Measurements from ENCODE around the gene LRG1.

The LRG1 gene

GRCh38 chr19:4557971-4558941, 18.4 kb upstream of the LRG1 start:
- TF ChIP-seq TCF12 (IDR thresholded peaks at IDR 0.05; ENCODE audit: low read depth) (no peak), ZBTB7A (IDR thresholded peaks at IDR 0.05; ENCODE audit: low read depth) (0 out of 2 replicates have a peak, but pooled peaks have one; percentile 15), YY1 (IDR thresholded peaks at IDR 0.05; ENCODE audit: low read depth) (no peak), EGR1 (IDR thresholded peaks at IDR 0.05) (no peak), CEBPB (IDR thresholded peaks at IDR 0.05) (no peak), TAF1 (IDR thresholded peaks at IDR 0.05; ENCODE audit: low read depth) (no peak), RAD21 (IDR thresholded peaks at IDR 0.05; ENCODE audit: low read depth) (peak; percentile 59), FOXM1 (IDR thresholded peaks at IDR 0.05; ENCODE audit: borderline replicate concordance, low read depth) (no peak), NFIC (IDR thresholded peaks at IDR 0.05) (no peak), TEAD4 (IDR thresholded peaks at IDR 0.05) (peak; percentile 10; the same call in 1 of the 2 replicates), USF1 (IDR thresholded peaks at IDR 0.05) (no peak), EP300 (IDR thresholded peaks at IDR 0.05; ENCODE audit: borderline replicate concordance) (no peak), CREB1 (IDR thresholded peaks at IDR 0.05; ENCODE audit: low read depth) (no peak)
- TF ChIP-seq, protein P1, sequence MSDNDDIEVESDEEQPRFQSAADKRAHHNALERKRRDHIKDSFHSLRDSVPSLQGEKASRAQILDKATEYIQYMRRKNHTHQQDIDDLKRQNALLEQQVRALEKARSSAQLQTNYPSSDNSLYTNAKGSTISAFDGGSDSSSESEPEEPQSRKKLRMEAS (IDR thresholded peaks at IDR 0.05) = no peak
- TF ChIP-seq, protein P2, sequence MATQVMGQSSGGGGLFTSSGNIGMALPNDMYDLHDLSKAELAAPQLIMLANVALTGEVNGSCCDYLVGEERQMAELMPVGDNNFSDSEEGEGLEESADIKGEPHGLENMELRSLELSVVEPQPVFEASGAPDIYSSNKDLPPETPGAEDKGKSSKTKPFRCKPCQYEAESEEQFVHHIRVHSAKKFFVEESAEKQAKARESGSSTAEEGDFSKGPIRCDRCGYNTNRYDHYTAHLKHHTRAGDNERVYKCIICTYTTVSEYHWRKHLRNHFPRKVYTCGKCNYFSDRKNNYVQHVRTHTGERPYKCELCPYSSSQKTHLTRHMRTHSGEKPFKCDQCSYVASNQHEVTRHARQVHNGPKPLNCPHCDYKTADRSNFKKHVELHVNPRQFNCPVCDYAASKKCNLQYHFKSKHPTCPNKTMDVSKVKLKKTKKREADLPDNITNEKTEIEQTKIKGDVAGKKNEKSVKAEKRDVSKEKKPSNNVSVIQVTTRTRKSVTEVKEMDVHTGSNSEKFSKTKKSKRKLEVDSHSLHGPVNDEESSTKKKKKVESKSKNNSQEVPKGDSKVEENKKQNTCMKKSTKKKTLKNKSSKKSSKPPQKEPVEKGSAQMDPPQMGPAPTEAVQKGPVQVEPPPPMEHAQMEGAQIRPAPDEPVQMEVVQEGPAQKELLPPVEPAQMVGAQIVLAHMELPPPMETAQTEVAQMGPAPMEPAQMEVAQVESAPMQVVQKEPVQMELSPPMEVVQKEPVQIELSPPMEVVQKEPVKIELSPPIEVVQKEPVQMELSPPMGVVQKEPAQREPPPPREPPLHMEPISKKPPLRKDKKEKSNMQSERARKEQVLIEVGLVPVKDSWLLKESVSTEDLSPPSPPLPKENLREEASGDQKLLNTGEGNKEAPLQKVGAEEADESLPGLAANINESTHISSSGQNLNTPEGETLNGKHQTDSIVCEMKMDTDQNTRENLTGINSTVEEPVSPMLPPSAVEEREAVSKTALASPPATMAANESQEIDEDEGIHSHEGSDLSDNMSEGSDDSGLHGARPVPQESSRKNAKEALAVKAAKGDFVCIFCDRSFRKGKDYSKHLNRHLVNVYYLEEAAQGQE (IDR thresholded peaks at IDR 0.05; ENCODE audit: low read depth) = no peak

DNA sequence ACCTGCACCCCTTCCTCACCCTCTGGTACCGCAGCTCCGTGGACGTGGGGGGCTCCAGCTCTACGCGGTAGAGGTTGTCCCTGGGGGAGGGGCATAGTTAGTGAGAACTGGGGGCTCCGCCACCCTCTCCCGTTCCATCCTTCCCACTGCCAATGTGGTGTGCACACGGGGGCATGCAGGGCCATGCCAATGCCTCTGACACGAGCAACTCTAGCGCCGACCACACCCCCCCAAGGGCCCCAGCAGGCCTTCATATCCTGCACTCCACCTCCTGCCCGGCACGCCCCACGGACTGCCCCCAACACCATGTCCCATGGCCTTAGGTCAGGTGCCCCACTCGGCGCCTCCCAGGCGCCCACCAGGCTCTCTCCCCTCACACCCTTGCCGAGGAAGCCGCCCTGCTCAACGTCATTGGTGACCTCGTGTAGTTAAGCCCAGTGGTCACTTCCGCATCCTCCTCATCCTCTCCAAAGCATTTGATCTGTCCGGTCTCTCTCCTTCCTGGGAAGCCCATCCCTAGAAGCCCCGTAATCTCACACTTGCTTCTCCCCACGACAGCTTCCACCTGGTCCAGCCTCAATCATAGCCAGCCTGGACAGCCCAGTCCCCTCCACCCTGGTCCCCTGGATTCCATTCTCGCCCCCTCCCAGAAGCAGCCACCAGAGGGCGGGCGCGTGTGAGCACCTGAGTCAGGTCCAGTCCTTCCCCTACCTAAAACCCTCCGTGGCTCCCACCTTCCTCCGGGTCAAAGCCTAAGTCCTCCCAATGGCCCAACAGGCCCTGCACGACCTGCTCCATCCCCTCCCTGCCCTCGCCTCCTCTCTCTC, 17.5 kb upstream of the LRG1 start:
- no peak for TF ChIP-seq CEBPB (IDR thresholded peaks at IDR 0.05)
- peak; percentile 40; the same call in 1 of the 2 replicates for TF ChIP-seq RAD21 (IDR thresholded peaks at IDR 0.05; ENCODE audit: low read depth)
- TF ChIP-seq ZBTB7A (IDR thresholded peaks at IDR 0.05; ENCODE audit: low read depth) = peak; percentile 60; the same call in 1 of the 2 replicates
- no peak for TF ChIP-seq NFIC (IDR thresholded peaks at IDR 0.05)

GRCh38 chr19:4556597-4557127, 16.8 kb upstream of the LRG1 start:
- TF ChIP-seq USF1 (IDR thresholded peaks at IDR 0.05) (no peak), ZBTB7A (IDR thresholded peaks at IDR 0.05; ENCODE audit: low read depth) (no peak), TEAD4 (IDR thresholded peaks at IDR 0.05) (no peak), EGR1 (IDR thresholded peaks at IDR 0.05) (no peak), YY1 (IDR thresholded peaks at IDR 0.05; ENCODE audit: low read depth) (no peak)
- TF ChIP-seq, protein P1 (IDR thresholded peaks at IDR 0.05) = no peak

DNA sequence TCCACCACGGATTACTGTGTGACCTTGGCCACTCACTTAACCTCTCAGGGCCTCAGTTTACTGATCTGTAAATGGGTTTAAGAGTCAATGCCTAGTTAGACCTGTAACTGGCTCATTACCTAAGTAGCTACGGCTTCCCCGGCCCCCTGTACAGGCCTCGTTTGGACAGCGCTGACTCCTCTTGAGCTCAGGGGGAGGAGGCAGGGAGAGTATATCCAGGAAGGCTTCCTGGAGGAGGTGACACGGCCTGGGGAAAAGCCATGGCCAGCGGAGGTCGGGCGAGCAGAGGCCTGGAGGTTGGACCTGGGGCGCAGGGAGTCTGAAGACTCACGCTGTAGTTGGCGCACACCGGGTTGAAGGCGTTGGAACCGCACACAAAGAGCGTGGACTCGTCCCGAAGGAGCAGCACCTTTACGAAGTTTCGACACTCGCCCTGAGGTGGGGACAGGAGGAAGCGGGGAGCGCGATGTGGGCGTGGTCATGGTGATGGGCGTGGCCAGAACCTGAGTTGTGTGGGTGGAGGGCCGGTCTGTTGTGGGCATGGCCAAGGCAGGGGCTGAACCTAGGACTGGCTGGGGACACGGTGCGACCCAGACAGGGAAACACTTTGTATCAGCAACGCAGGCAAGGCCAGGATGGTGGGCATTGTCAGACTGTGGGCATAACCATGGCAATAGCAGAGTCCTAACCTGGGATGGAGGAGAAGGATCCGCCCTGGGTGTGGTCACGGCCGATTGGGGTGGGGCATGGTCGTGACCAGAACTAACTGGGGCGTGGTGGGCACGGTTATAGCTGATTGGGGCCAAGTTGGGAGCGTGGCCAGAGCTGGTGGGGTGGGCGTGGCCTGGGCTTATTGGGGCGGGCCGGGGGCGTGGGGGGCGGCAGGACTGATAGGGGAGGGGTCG, 16.1 kb upstream of the LRG1 start:
- no peak; the same call in 1 of the 2 replicates for TF ChIP-seq CEBPB (IDR thresholded peaks at IDR 0.05)
- TF ChIP-seq FOXM1 (IDR thresholded peaks at IDR 0.05; ENCODE audit: borderline replicate concordance, low read depth) = no peak
- no peak for TF ChIP-seq TAF1 (IDR thresholded peaks at IDR 0.05; ENCODE audit: low read depth)
- no peak for TF ChIP-seq CREB1 (IDR thresholded peaks at IDR 0.05; ENCODE audit: low read depth)
- no peak for TF ChIP-seq EP300 (IDR thresholded peaks at IDR 0.05; ENCODE audit: borderline replicate concordance)
- no peak for TF ChIP-seq ZBTB7A (IDR thresholded peaks at IDR 0.05; ENCODE audit: low read depth)
- TF ChIP-seq NFIC (IDR thresholded peaks at IDR 0.05) = no peak
- TF ChIP-seq RAD21 (IDR thresholded peaks at IDR 0.05; ENCODE audit: low read depth) = no peak
- TF ChIP-seq, protein P1 (IDR thresholded peaks at IDR 0.05) = peak; percentile 7; the same call in 1 of the 2 replicates
- TF ChIP-seq, protein P2 (IDR thresholded peaks at IDR 0.05; ENCODE audit: low read depth) = no peak
- no peak for TF ChIP-seq TEAD4 (IDR thresholded peaks at IDR 0.05)
- no peak; the same call in 1 of the 2 replicates for TF ChIP-seq TCF12 (IDR thresholded peaks at IDR 0.05; ENCODE audit: low read depth)
- no peak for TF ChIP-seq USF1 (IDR thresholded peaks at IDR 0.05)
- peak; percentile 95 for TF ChIP-seq EGR1 (IDR thresholded peaks at IDR 0.05)
- no peak for TF ChIP-seq YY1 (IDR thresholded peaks at IDR 0.05; ENCODE audit: low read depth)
